ENCODE data around the gene LRRD1. TPM values are rescaled to one million over a fixed set of nuclear protein-coding genes. Genes with fewer than 3 reads are reported as not detected.
"Not testable (repeated sequence)": the region's sequence is repeated elsewhere in the genome, so short reads cannot be mapped to it uniquely, and the experiment has no call there.

Gene LRRD1
- total RNA-seq, 1 donor from 2014 or later, result not detected

DNA sequence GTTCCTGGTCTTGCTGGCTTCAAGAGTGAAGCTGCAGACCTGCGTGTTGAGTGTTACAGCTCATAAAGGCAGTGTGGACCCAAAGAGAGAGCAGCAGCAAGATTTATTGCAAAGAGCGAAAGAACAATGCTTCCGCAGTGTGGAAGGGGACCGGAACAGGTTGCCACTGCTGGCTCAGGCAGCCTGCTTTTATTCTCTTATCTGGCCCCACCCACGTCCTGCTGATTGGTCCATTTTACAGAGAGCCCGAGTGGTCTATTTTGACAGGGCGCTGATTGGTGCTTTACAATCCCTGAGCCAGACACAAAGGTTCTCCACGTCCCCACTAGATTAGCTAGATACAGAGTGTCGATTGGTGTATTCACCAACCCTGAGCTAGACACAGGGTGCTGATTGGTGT is 36.2 kb downstream of the LRRD1 start:
- intact Hi-C loops (cut with micrococcal nuclease), result not testable (repeated sequence)

- intact Hi-C loops (cut with micrococcal nuclease), result no loop called here
These were observed 37.8 kb downstream of the LRRD1 start for GRCh38 chr7:92141161-92141560.

DNA sequence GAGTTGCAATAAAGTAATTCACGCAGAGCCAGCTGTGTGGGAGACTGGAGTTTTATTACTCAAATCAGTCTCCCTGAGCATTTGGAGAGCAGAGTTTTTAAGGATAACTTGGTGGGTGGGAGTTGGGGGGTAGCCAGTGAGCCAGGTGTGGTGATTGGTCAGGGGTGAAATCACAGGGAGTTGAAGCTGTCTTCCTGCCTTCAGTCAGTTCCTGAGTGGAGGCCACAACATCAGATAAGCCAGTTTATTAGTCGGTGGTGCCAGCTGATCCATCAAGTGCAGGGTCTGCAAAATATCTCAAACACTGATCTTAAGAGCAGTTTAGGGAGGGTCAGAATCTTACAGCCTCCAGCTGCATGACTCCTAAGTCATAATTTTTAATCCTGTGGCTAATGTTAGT is 41.4 kb downstream of the LRRD1 start:
- intact Hi-C loops (cut with micrococcal nuclease), result loop anchor here (10.0 kb wide), 1 partner anchor 1007 kb away; the partner anchor contains the start of gene SAMD9L

GRCh38 chr7:92135052-92135889 is 43.7 kb downstream of the LRRD1 start:
- intact Hi-C loops (cut with micrococcal nuclease), result loop anchor here (2.0 to 10.0 kb wide), 3 partner anchors 456 to 1098 kb away; partner anchors contain the start of genes FAM133B, SAMD9L and VPS50

GRCh38 chr7:92134271-92135051 is 44.5 kb downstream of the LRRD1 start, which contains the start of gene CYP51A1:
Gene CYP51A1, minus strand, starts transcription at chr7:92134477. Its CDS starts 113 bp downstream, at chr7:92134364.
- intact Hi-C loops (cut with micrococcal nuclease), result loop anchor here (1.0 to 10.0 kb wide), 16 partner anchors 44 to 1887 kb away; partner anchors contain the start of genes AKAP9, ANKIB1, BET1 and CDK6

GRCh38 chr7:92133737-92134270 is 45.1 kb downstream of the LRRD1 start:
- intact Hi-C loops (cut with micrococcal nuclease), result loop anchor here (1.0 to 10.0 kb wide), 16 partner anchors 44 to 1887 kb away; partner anchors contain the start of genes AKAP9, ANKIB1, BET1 and CDK6

GRCh38 chr7:92133133-92133736 is 45.7 kb downstream of the LRRD1 start:
- intact Hi-C loops (cut with micrococcal nuclease), result loop anchor here (5.0 to 10.0 kb wide), 6 partner anchors 584 to 1886 kb away; partner anchors contain the start of genes BET1, CDK6, CFAP69 and GTPBP10

DNA sequence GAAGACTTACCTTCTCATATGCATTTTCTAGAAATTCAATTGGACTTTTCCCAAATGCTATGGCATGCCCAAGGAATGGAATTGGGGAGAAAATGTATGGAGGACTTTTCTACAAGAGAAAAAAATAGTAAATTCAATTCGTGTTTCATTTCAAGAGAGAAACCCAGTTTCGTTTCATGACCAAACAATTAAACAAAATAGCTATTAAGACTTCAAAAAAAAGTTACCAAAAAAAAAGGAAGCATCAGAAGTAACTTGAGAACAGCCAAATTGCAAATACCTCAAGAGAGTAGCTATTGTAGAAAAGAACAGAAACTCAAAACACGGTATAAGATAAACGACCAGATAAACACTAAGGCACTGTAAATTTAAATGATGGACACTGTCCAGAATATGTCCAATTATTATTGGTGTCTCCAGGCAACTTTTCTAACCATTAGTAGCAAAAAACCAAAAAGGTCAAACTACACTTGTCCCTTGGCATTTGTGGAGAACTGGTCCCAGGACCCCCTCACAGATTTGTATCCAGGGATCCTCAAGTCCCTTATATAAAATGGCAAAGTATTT is 47.1 kb downstream of the LRRD1 start:
- intact Hi-C loops (cut with micrococcal nuclease), result loop anchor here (5.0 to 10.0 kb wide), 6 partner anchors 585 to 1885 kb away; partner anchors contain the start of genes BET1, CDK6, CFAP69 and GTPBP10

GRCh38 chr7:92131093-92131492 is 47.8 kb downstream of the LRRD1 start:
- intact Hi-C loops (cut with micrococcal nuclease), result loop anchor here (5.0 to 10.0 kb wide), 6 partner anchors 586 to 1884 kb away; partner anchors contain the start of genes BET1, CDK6, CFAP69 and GTPBP10

GRCh38 chr7:92121681-92122080 is 57.3 kb downstream of the LRRD1 start:
- intact Hi-C loops (cut with micrococcal nuclease), result no loop called here

- intact Hi-C loops (cut with micrococcal nuclease), result no loop called here
These were observed 59.7 kb downstream of the LRRD1 start for GRCh38 chr7:92119213-92119759.

GRCh38 chr7:92116949-92117348 is 62.0 kb downstream of the LRRD1 start:
- intact Hi-C loops (cut with micrococcal nuclease), result no loop called here

GRCh38 chr7:92115821-92116220 is 63.1 kb downstream of the LRRD1 start:
- intact Hi-C loops (cut with micrococcal nuclease), result no loop called here

DNA sequence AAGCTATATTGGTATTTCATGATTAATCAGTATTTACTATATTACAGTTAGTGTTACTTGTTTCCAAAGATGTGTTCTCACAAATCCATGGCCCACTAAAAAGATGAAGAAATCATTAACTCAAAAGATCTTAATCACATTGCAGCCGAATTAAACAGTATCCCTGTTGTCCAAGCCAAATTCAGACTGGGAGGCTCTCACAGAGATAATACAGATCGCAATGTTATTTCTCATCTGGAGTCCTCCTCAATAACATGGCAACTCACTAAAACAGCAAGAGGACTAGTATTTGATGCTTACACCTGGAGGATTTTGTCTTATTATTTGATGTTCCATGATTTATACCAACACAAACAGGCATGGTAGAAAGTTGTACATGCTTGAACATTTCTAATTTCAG is 68.1 kb downstream of the LRRD1 start:
- intact Hi-C loops (cut with micrococcal nuclease), result no loop called here

- intact Hi-C loops (cut with micrococcal nuclease), result no loop called here
These were observed 70.1 kb downstream of the LRRD1 start for GRCh38 chr7:92108821-92109220.

GRCh38 chr7:92102862-92103261 is 76.1 kb downstream of the LRRD1 start:
- intact Hi-C loops (cut with micrococcal nuclease), result not testable (repeated sequence)

DNA sequence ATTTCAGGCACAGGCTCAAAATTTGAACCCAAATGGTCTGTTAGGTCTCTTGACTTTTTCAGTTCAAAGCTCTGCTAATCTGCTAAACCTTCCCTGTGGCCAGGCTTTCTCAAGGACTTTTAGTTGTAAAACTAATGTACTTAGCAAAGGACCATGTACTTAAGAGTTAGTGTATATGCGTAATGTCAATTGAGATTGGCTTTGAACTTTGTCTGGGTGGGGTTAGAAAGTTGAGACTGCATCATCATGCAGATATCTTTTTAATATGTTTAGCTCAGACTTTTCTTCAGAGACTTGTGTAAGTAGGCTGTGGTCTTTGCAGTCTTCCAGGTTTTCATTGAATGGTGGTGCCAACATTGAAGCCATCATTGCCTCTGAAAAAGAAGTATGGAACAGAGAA is 78.4 kb downstream of the LRRD1 start:
- intact Hi-C loops (cut with micrococcal nuclease), result no loop called here

DNA sequence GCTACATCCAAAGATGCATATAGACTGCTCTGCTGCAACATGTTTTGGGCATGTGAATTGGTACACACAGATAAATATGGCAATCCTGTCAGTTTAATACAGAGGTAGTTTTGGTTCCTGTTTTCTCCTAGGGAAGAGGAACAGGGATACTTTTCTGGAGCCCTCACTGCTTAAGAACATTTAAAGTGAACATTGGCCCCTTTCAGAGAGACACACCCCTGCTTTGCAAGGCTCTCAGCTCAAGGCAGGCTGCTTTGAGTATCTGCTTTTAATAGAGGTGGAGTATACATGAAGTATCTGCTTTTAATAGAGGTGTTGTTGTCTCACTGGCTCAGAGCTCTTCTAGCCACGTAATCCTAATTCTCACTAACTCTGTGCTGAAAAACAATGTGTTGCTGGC is 83.6 kb downstream of the LRRD1 start:
- intact Hi-C loops (cut with micrococcal nuclease), result no loop called here

All from T-helper 1 cell treated with Interleukin-12 subunit alpha and Interleukin-12 subunit beta and Interleukin-4 antibody, amounts not matched to agents 30 ng/mL and 1 ng/mL, for 36 hours (primary cell).